ENCODE data around the gene HOXB13.
A peak's percentile ranks its signal among the peaks of the same experiment; 100 is the strongest.

HOXB13 gene

GRCh38 chr17:48704361-48705248 is 23.9 kb downstream of the HOXB13 start:
- DNase-seq, result no peak

DNA sequence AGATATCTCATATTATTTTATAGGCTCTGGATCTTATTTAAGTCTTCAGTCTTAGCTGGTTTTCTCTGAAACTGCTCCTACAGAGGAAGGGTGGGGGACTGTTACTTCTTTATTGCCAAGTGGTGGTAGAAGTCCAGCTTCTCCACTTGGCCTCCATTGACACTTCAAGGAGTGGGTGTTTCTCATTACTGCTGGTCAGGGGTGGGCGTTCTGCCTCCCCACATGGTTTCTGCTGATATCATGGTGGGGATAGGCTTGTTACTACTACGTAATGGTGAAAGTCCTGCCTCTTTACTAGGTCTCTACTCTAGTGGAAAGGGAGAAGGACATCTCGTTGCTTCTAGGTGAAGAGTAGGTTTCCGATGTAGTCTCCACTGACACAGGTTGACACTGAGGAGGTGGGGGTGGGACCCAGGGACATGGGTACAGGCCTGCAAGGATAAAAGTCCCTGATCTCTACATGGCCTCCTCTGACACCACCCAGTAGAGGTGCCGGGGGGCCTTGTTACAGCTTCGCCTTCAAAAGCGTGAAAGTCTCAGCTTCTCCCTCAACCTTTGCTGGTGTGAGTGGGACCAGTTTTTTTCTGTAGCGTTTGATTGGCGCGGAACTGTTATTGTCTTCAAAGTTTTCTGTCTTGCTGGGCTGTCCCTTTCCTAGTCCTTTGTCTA is 26.6 kb downstream of the HOXB13 start:
- no peak for DNase-seq

- DNase-seq, result no peak
Measured at GRCh38 chr17:48693178-48693577, 35.4 kb downstream of the HOXB13 start.

DNA sequence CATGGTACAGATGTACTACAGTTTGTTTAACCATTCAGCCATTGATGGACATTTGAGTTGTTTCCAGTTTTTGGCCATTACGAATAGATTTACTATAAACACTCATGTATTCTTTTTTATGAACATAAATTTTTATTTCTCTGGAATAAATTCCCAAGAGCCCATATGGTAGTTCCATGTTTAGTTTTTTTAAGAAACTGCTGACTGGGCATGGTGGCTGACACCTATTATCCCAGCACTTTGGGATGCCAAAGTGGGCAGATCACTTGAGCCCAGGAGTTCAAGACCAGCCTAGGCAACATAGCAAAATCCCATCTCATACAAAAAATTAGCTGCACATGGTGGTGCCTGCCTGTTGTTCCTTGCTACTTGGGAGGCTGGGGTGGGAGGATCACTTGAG is 36.5 kb downstream of the HOXB13 start:
- no peak for DNase-seq

GRCh38 chr17:48690655-48691054 is 37.9 kb downstream of the HOXB13 start:
- DNase-seq, result no peak

- DNase-seq, result no peak
Measured at GRCh38 chr17:48681609-48682008, 46.9 kb downstream of the HOXB13 start.

GRCh38 chr17:48679385-48680096 is 49.0 kb downstream of the HOXB13 start:
- no peak for DNase-seq

DNA sequence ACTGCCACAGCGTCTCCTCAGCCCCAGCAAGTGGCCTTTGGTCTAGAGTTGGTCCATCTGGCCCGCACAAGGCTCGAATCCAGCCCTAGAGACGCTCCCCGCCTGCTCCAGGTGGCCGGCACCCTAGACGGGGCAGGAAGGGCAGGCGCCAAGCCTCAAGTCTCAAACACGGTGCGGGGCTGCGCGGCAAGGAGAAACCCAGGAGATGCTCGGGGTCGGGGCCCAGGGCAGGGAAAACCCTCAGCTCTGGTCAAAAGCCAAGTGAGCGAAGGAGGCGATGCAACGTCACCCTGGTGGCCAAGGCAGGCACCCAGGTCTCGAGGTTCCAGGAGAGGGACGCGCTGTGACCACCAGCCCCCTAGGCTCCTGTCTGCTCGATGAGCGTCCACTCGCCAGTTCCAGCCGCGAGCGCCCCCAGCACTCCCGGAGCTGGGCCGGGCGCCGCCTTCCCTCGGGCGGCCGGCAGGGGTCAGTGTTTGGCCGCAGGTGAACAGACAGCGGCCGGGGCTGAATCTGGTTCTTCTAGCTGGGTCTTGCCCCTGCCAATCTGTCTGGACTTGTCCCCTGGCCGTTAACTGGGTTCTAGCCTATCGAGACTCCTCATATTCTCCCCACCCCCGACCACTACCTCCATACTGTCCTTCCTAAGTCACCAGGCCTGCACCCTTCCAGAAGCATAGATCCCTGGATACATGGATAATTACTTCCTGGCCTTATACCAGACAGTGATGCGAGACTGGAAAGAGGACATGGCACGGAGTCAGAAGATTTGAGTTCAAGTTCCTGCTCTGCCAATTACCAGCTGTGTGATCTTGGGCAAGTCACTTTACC is 50.2 kb downstream of the HOXB13 start:
- peak; percentile 90 for DNase-seq

DNA sequence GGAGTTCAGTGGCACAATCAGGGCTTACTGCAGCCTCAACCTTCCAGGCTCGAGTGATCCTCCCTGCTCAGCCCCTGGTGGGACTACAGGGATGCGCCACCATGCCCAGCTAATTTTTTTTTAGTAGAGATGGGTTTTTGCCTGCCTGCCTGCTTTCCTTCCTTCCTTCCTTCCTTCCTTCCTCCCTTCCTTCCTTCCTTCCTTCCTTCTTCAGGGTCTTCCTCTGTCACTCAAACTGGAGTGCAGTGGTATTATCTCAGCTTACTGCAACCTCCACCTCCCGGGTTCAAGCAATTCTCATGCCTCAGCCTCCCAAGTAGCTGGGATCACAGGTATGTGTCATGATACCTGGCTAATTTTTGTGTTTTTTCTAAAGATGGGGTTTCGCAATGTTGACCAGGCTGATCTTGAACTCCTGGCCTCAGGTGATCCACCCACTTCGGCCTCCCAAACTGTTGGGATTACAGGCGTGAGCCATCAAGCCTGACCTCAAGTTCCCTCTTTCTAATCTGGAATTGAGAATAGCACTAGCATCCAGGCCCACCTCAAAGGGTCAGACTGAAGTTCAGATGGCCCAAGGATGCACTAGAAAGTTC is 51.5 kb downstream of the HOXB13 start:
- DNase-seq, result no peak

Data from retina (tissue), 1 donor.